ENCODE results near the gene PDLIM3.

PDLIM3 gene, protein sequence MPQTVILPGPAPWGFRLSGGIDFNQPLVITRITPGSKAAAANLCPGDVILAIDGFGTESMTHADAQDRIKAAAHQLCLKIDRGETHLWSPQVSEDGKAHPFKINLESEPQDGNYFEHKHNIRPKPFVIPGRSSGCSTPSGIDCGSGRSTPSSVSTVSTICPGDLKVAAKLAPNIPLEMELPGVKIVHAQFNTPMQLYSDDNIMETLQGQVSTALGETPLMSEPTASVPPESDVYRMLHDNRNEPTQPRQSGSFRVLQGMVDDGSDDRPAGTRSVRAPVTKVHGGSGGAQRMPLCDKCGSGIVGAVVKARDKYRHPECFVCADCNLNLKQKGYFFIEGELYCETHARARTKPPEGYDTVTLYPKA

DNA sequence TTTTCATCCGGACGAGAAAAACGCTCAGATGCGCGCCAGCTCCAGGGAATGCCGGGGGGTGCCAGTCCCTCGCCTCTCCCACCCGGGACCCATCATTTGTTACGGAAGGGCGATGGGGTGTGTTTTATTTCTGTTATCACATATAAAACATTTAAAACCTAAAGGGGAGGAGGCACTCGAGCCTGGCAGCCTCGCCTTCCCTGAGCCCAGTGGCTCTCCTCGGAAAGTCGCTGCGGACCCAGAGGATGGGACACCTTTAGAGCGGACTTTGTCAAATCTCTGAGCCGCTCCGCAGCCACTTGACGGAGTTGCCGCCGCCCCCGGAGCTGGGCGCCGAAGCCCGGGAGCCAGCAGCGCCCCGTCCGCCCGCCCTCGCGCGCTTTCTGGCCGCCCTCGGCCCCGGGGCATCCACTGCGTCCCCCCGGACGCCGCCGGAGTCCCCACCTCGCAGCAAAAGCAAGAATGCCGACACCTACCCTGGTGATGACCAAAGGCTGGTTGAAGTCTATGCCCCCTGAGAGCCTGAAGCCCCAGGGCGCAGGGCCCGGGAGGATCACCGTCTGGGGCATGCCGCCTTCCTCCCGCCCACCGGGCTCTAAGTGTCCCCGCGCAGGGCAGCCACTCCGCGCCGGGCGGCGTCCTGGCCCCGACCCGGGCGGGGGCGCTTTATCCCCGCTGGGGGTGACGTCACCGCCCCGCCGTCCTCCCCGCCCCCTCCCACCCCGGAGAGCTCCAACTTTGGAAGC, at the start of gene PDLIM3:
Gene PDLIM3, minus strand, starts transcription at position 642 of the 746 bp plus-strand sequence. Its CDS starts 73 bp downstream, at position 569.
- TF ChIP-seq, protein P1, sequence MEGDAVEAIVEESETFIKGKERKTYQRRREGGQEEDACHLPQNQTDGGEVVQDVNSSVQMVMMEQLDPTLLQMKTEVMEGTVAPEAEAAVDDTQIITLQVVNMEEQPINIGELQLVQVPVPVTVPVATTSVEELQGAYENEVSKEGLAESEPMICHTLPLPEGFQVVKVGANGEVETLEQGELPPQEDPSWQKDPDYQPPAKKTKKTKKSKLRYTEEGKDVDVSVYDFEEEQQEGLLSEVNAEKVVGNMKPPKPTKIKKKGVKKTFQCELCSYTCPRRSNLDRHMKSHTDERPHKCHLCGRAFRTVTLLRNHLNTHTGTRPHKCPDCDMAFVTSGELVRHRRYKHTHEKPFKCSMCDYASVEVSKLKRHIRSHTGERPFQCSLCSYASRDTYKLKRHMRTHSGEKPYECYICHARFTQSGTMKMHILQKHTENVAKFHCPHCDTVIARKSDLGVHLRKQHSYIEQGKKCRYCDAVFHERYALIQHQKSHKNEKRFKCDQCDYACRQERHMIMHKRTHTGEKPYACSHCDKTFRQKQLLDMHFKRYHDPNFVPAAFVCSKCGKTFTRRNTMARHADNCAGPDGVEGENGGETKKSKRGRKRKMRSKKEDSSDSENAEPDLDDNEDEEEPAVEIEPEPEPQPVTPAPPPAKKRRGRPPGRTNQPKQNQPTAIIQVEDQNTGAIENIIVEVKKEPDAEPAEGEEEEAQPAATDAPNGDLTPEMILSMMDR (conservative IDR thresholded peaks at IDR 0.05; ENCODE audit: low read depth, low read length) = no peak
- peak within 1 kb of the TSS; percentile 74 for H3K4me3 ChIP-seq (ENCODE audit: low read depth, low read length)
- no peak for DNase-seq (ENCODE audit: low read depth)

DNA sequence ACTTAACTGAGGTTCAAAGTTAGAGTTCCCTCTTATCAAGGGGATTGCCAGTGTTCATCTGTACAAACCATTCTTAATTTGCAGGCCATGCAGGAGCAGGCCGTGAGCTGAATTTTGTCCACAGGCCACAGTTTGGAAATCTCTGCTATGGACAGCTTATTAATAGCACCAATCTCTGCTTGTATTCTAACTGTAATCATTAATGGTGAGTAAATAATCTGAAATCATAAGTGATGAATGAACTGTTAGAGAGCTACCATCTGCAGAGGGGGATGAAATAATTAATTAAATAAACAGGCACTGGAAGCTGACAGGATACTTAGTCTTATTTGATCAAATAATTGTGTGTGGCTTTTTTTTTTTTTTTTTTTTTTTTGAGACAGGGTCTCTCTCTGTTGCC, 48.5 kb upstream of the PDLIM3 start:
- DNase-seq (ENCODE audit: low read depth) = no peak
- no peak overlapping the region for H3K4me3 ChIP-seq (ENCODE audit: low read depth, low read length)
- TF ChIP-seq, protein P1 (conservative IDR thresholded peaks at IDR 0.05; ENCODE audit: low read depth, low read length) = no peak

DNA sequence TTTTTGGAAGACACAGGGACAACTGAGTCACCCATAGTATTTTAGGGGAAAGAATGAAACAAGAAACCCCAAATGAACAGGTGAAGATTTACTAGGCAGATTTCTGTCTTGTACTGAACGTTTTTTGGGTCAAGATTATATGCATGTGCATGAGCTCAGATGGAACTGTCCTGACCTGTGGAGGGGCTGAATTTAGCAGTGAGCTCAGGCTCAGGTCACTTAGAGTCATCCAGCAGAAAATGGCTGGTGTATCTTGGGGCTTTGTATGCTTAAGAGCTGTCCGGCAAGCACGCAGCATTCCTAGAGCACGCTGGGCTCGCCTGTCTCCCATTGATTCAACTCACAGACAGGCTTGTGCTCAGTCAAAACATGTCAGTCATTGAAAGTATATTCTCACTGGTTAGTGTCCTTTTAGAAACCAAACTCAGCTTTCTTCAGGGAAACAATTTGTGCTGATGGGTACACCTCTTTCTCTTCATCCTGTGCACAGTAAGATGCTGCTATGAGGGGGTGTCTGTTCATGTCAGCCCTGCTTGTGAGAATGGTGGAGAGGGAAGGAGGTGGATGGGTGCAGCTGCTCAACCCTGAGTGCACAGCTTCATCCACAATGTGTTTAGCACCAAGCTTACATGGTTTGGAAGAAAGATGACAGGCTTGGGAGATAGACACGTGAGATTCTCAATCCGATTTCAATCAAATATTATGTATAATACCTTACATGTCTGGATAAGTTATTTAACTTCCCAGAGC, 47.5 kb upstream of the PDLIM3 start:
- H3K4me3 ChIP-seq (ENCODE audit: low read depth, low read length) = no peak overlapping the region
- TF ChIP-seq, protein P1 (conservative IDR thresholded peaks at IDR 0.05; ENCODE audit: low read depth, low read length) = no peak
- DNase-seq (ENCODE audit: low read depth) = peak; percentile 14

DNA sequence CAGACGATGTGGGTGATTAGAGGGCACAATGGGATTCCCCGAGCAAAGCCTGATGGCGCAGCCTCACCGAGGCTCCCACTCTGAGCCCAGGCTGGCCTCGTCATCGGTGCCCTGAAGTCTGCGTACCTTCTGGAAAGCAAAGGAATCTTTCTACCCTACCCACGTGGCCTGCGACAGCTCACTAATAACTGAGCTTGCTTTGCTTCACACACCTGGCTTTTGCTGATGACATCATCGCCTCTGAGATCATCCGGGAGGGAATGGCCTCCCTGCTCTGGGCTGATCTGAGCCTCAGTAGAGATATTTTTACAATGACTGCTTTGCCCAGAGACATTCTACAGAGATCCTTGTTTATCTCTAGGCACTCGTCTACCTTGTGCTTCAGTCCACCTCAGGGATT, 45.4 kb upstream of the PDLIM3 start:
- no peak overlapping the region for H3K4me3 ChIP-seq (ENCODE audit: low read depth, low read length)
- TF ChIP-seq, protein P1 (conservative IDR thresholded peaks at IDR 0.05; ENCODE audit: low read depth, low read length) = no peak
- no peak for DNase-seq (ENCODE audit: low read depth)

DNA sequence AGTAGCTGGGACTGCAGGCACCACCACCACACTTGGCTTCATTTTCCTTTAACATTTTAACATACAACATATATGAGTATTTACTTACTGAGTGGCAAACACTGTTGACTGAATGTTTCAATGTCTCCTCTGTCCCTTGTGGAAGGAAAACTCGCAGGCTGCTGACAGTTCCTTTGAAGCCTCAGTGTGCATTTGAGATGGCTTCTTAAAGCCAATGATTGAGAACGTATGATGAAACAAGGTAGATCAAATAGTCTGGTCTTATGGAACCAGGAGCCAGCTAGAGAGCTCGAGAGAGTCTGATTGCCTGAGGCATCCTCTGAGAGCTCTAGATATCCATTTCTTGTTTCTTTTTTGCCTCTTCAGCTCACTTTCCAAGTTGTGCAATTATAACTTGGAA, 43.0 kb upstream of the PDLIM3 start:
- DNase-seq (ENCODE audit: low read depth) = no peak
- H3K4me3 ChIP-seq (ENCODE audit: low read depth, low read length) = no peak overlapping the region
- TF ChIP-seq, protein P1 (conservative IDR thresholded peaks at IDR 0.05; ENCODE audit: low read depth, low read length) = no peak

DNA sequence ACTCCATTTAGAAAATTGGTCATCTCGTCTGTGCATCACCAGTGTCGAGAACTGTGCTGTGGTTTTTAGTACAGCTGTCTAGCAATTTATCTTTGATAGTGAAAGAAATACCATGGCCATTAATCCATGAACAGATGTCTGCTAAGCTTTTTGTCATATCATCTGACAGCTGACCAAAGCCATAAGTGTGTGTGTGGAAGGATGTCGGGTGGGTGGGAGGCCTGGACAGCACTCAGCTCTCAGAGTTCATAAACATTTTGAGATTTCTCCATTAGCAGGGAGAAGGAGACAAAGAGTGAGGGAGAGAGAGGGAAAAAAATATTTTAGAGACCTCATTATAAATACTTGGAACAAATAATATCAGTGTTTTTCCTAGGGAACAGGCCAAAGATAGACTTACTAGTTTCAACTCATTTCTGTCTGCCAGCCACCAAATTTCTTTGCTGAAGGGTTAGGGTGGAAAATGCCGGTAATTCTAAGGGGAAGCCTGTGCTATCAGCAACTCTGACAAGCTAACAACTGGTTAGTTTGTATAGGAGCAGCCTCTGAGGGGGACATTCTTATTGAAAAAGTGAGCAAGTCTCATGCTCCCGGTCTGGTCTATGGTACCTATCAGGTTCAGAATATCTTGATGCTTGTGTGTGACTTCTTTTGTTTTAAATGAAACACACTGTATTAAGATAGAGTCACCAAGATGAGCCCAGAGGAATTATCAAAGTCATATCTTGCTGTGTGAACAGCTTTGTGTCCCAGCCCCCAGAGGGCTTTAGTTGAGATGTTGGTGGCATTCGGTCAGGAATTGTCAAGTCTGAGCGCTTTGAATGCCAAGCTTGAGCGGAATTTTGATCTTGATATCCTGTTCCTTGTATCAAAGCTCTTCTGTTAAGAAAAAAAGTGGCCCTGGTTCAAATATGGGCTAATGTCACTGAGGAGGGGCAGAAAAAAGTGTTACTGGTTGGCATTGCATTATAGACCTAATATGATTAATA, 41.9 kb upstream of the PDLIM3 start:
- no peak overlapping the region for H3K4me3 ChIP-seq (ENCODE audit: low read depth, low read length)
- DNase-seq (ENCODE audit: low read depth) = no peak
- TF ChIP-seq, protein P1 (conservative IDR thresholded peaks at IDR 0.05; ENCODE audit: low read depth, low read length) = no peak
